HG02938 (cell line): ENCODE measurements around the gene GAA.

Experiments
- ATAC-seq: cut with Tn5 transposase; IDR thresholded peaks from one replicate; pipeline ENCODE4 v1.9.1; 2021; ENCODE audit warnings: mild to moderate bottlenecking, moderate library complexity; ENCODE audit not compliant: unreplicated experiment

Gene GAA

GRCh38 chr17:80116921-80117380 is 15.6 kb downstream of the GAA start:
- no peak for ATAC-seq

GRCh38 chr17:80117491-80118401 is 16.4 kb downstream of the GAA start:
- ATAC-seq, result no peak

GRCh38 chr17:80118601-80119270 is 17.4 kb downstream of the GAA start:
- ATAC-seq, result no peak

GRCh38 chr17:80119271-80119791 is 17.9 kb downstream of the GAA start:
- ATAC-seq, result no peak

- ATAC-seq, result no peak
Observed at GRCh38 chr17:80119839-80120238, 18.5 kb downstream of the GAA start.

GRCh38 chr17:80122026-80122575 is 20.7 kb downstream of the GAA start:
- no peak for ATAC-seq

GRCh38 chr17:80122926-80123505 is 21.6 kb downstream of the GAA start:
- ATAC-seq, result no peak

- no peak for ATAC-seq
Observed at GRCh38 chr17:80123791-80124190, 22.4 kb downstream of the GAA start.

- no peak for ATAC-seq
Observed at GRCh38 chr17:80124351-80124981, 23.1 kb downstream of the GAA start.

- ATAC-seq, result no peak
Observed at GRCh38 chr17:80125656-80126448, 24.5 kb downstream of the GAA start.

GRCh38 chr17:80126449-80126715 is 25.0 kb downstream of the GAA start:
- no peak for ATAC-seq

- ATAC-seq, result no peak
Observed at GRCh38 chr17:80129006-80129565, 27.7 kb downstream of the GAA start.

GRCh38 chr17:80130992-80131391 is 29.6 kb downstream of the GAA start:
- no peak for ATAC-seq

- no peak for ATAC-seq
Observed at GRCh38 chr17:80132906-80133625, 31.7 kb downstream of the GAA start.

- no peak for ATAC-seq
Observed at GRCh38 chr17:80133626-80133970, 32.2 kb downstream of the GAA start.

- no peak for ATAC-seq
Observed at GRCh38 chr17:80137131-80137530, 35.8 kb downstream of the GAA start.

- ATAC-seq, result no peak
Observed at GRCh38 chr17:80138856-80139426, 37.6 kb downstream of the GAA start.

- no peak for ATAC-seq
Observed at GRCh38 chr17:80141463-80142165, 40.2 kb downstream of the GAA start.
